GM20431 (cell line): ENCODE results near the gene CAMK2B.

Experiments used
- in situ Hi-C: fragments of 300-500 bp; cut with MseI, MboI; formaldehyde crosslinking; loops from one replicate; pipeline ENCODE4 v1.15.0; 2020; ENCODE audit warnings: low sequenced_read_pairs; ENCODE audit not compliant: unreplicated experiment

The CAMK2B gene

GRCh38 chr7:44239361-44239760, 86.0 kb downstream of the CAMK2B start:
- in situ Hi-C loops = loop anchor here (25.0 kb wide), 1 partner anchor 248 kb away; the partner anchor contains the start of gene NUDCD3

- in situ Hi-C loops = loop anchor here (25.0 kb wide), 1 partner anchor 249 kb away; the partner anchor contains the start of gene NUDCD3
Observed at GRCh38 chr7:44238116-44238695, 87.2 kb downstream of the CAMK2B start.

- in situ Hi-C loops = loop anchor here (25.0 kb wide), 1 partner anchor 250 kb away; the partner anchor contains the start of gene NUDCD3
Observed at GRCh38 chr7:44237696-44238095, 87.7 kb downstream of the CAMK2B start.

GRCh38 chr7:44236333-44236728, 89.1 kb downstream of the CAMK2B start:
- in situ Hi-C loops = loop anchor here (25.0 kb wide), 1 partner anchor 251 kb away; the partner anchor contains the start of gene NUDCD3

GRCh38 chr7:44235582-44236332, 89.6 kb downstream of the CAMK2B start:
- in situ Hi-C loops = loop anchor here (25.0 kb wide), 1 partner anchor 252 kb away; the partner anchor contains the start of gene NUDCD3

GRCh38 chr7:44235066-44235465, 90.3 kb downstream of the CAMK2B start:
- in situ Hi-C loops = loop anchor here (25.0 kb wide), 1 partner anchor 252 kb away; the partner anchor contains the start of gene NUDCD3

GRCh38 chr7:44232901-44233715, 92.3 kb downstream of the CAMK2B start:
- in situ Hi-C loops = loop anchor here (25.0 kb wide), 1 partner anchor 254 kb away; the partner anchor contains the start of gene NUDCD3

- in situ Hi-C loops = loop anchor here (25.0 kb wide), 1 partner anchor 255 kb away; the partner anchor contains the start of gene NUDCD3
Observed at GRCh38 chr7:44232396-44232795, 93.0 kb downstream of the CAMK2B start.

- in situ Hi-C loops = loop anchor here (25.0 kb wide), 1 partner anchor 256 kb away; the partner anchor contains the start of gene NUDCD3
Observed at GRCh38 chr7:44231088-44231487, 94.3 kb downstream of the CAMK2B start.

GRCh38 chr7:44230286-44230685, 95.1 kb downstream of the CAMK2B start:
- in situ Hi-C loops = loop anchor here (25.0 kb wide), 1 partner anchor 257 kb away; the partner anchor contains the start of gene NUDCD3

GRCh38 chr7:44229546-44230105, 95.8 kb downstream of the CAMK2B start:
- in situ Hi-C loops = loop anchor here (25.0 kb wide), 1 partner anchor 258 kb away; the partner anchor contains the start of gene NUDCD3

GRCh38 chr7:44228571-44229350, 96.6 kb downstream of the CAMK2B start:
- in situ Hi-C loops = loop anchor here (25.0 kb wide), 1 partner anchor 259 kb away; the partner anchor contains the start of gene NUDCD3

- in situ Hi-C loops = loop anchor here (25.0 kb wide), 1 partner anchor 259 kb away; the partner anchor contains the start of gene NUDCD3
Observed at GRCh38 chr7:44227911-44228310, 97.5 kb downstream of the CAMK2B start.

GRCh38 chr7:44226396-44226753, 99.0 kb downstream of the CAMK2B start:
- in situ Hi-C loops = loop anchor here (25.0 kb wide), 1 partner anchor 261 kb away; the partner anchor contains the start of gene NUDCD3

- in situ Hi-C loops = loop anchor here (25.0 kb wide), 1 partner anchor 262 kb away; the partner anchor contains the start of gene NUDCD3
Observed at GRCh38 chr7:44225566-44226395, 99.6 kb downstream of the CAMK2B start.

GRCh38 chr7:44224974-44225565, 100.3 kb downstream of the CAMK2B start:
- in situ Hi-C loops = loop anchor here (25.0 kb wide), 1 partner anchor 262 kb away; the partner anchor contains the start of gene NUDCD3
